Activated T-helper 2 cell treated with anti-CD3 and anti-CD28 coated beads, Interferon-gamma antibody, Interleukin-2, Interleukin-4, amounts not matched to agents 10 μg/mL and 5 μg/mL and 100 μg/mL, durations not matched to agents 14 hours and 24 hours and 36 hours (primary cell): ENCODE results near the gene TMEM132D. TPM values are rescaled to one million over a fixed set of nuclear protein-coding genes. Genes with fewer than 3 reads are reported as not detected.

Experiments used
- DNase-seq: peaks from one replicate; pipeline ENCODE4 v3.0.0; 2021; ENCODE audit warnings: low spot score
- H3K27ac Mint-ChIP-seq: one replicate; pipeline ENCODE4 v1.8.0; 2021; ENCODE audit warnings: mixed read lengths
- H3K27me3 Mint-ChIP-seq: one replicate; pipeline ENCODE4 v1.8.0; 2021; ENCODE audit warnings: low read depth, mixed read lengths
- H3K36me3 Mint-ChIP-seq: one replicate; pipeline ENCODE4 v1.8.0; 2021; ENCODE audit warnings: low read depth, mixed read lengths
- H3K4me1 Mint-ChIP-seq: one replicate; pipeline ENCODE4 v1.8.0; 2021; ENCODE audit warnings: low read depth, mixed read lengths
- H3K4me3 Mint-ChIP-seq: one replicate; pipeline ENCODE4 v1.8.0; 2021; ENCODE audit warnings: low read depth, mild to moderate bottlenecking, moderate library complexity, mixed read lengths
- H3K9me3 Mint-ChIP-seq: one replicate; pipeline ENCODE4 v1.8.0; 2021; ENCODE audit warnings: mixed read lengths
- intact Hi-C: fragments of 100-400 bp; cut with micrococcal nuclease; formaldehyde crosslinking; loops from one replicate; pipeline ENCODE4 v1.15.1; 2023
- total RNA-seq: library from RNA; stranded (reverse); gene quantifications from 2 replicates; pipeline ENCODE4 v1.2.3, GENCODE V29; 2022

Gene TMEM132D
- total RNA-seq, 1 donor from 2014 or later = not detected

GRCh38 chr12:129494260-129494659 lies 409.6 kb downstream of the TMEM132D start:
- DNase-seq = no peak
- no peak overlapping the region for H3K27ac Mint-ChIP-seq
- no peaks in the 10 kb centered on the region for H3K4me1 Mint-ChIP-seq
- no peaks in the 10 kb centered on the region for H3K36me3 Mint-ChIP-seq
- no peak overlapping the region for H3K4me3 Mint-ChIP-seq
- no peaks in the 10 kb centered on the region for H3K27me3 Mint-ChIP-seq
- intact Hi-C loops = no loop called here
- peaks cover 30% of the 10 kb centered on the region for H3K9me3 Mint-ChIP-seq

GRCh38 chr12:129489100-129489676 lies 414.6 kb downstream of the TMEM132D start:
- no peak overlapping the region for H3K4me3 Mint-ChIP-seq
- DNase-seq = no peak
- H3K4me1 Mint-ChIP-seq = no peaks in the 10 kb centered on the region
- H3K27me3 Mint-ChIP-seq = no peaks in the 10 kb centered on the region
- intact Hi-C loops = no loop called here
- H3K27ac Mint-ChIP-seq = no peak overlapping the region
- peaks cover 39% of the 10 kb centered on the region for H3K9me3 Mint-ChIP-seq
- no peaks in the 10 kb centered on the region for H3K36me3 Mint-ChIP-seq

- intact Hi-C loops = no loop called here
- H3K36me3 Mint-ChIP-seq = no peaks in the 10 kb centered on the region
- no peaks in the 10 kb centered on the region for H3K27me3 Mint-ChIP-seq
- peaks cover 30% of the 10 kb centered on the region for H3K9me3 Mint-ChIP-seq
- H3K4me3 Mint-ChIP-seq = no peak overlapping the region
- H3K27ac Mint-ChIP-seq = no peak overlapping the region
- H3K4me1 Mint-ChIP-seq = no peaks in the 10 kb centered on the region
- no peak for DNase-seq
Observed at GRCh38 chr12:129486931-129487330, 416.9 kb downstream of the TMEM132D start.

- no peaks in the 10 kb centered on the region for H3K27me3 Mint-ChIP-seq
- H3K4me1 Mint-ChIP-seq = no peaks in the 10 kb centered on the region
- peaks cover 22% of the 10 kb centered on the region for H3K9me3 Mint-ChIP-seq
- H3K27ac Mint-ChIP-seq = no peak overlapping the region
- intact Hi-C loops = no loop called here
- no peaks in the 10 kb centered on the region for H3K36me3 Mint-ChIP-seq
- no peak overlapping the region for H3K4me3 Mint-ChIP-seq
- DNase-seq = no peak
Observed at GRCh38 chr12:129483111-129483893, 420.5 kb downstream of the TMEM132D start.

GRCh38 chr12:129481921-129482320 lies 421.9 kb downstream of the TMEM132D start:
- Mint-ChIP-seq H3K27ac (no peak overlapping the region), H3K4me1 (no peaks in the 10 kb centered on the region)
- no peak for DNase-seq

GRCh38 chr12:129470196-129470595 lies 433.6 kb downstream of the TMEM132D start:
- H3K4me1 Mint-ChIP-seq = no peaks in the 10 kb centered on the region
- H3K36me3 Mint-ChIP-seq = no peaks in the 10 kb centered on the region
- DNase-seq = no peak
- H3K9me3 Mint-ChIP-seq = peaks cover 25% of the 10 kb centered on the region
- H3K27ac Mint-ChIP-seq = no peak overlapping the region
- intact Hi-C loops = no loop called here
- no peaks in the 10 kb centered on the region for H3K27me3 Mint-ChIP-seq
- H3K4me3 Mint-ChIP-seq = no peak overlapping the region

More at GRCh38 chr12:129481921-129482320, 421.9 kb downstream of the TMEM132D start:
- no peaks in the 10 kb centered on the region for H3K27me3 Mint-ChIP-seq
- peaks cover 18% of the 10 kb centered on the region for H3K9me3 Mint-ChIP-seq
- H3K4me3 Mint-ChIP-seq = no peak overlapping the region
- no peaks in the 10 kb centered on the region for H3K36me3 Mint-ChIP-seq
- intact Hi-C loops = no loop called here

- Mint-ChIP-seq H3K27me3 (no peaks in the 10 kb centered on the region), H3K36me3 (no peaks in the 10 kb centered on the region), H3K9me3 (peaks cover 25% of the 10 kb centered on the region), H3K27ac (no peak overlapping the region), H3K4me1 (no peaks in the 10 kb centered on the region), H3K4me3 (no peak overlapping the region)
- DNase-seq = no peak
- intact Hi-C loops = no loop called here
Observed at GRCh38 chr12:129467726-129468125, 436.1 kb downstream of the TMEM132D start.

GRCh38 chr12:129467289-129467688 lies 436.5 kb downstream of the TMEM132D start:
- H3K4me1 Mint-ChIP-seq = no peaks in the 10 kb centered on the region
- H3K9me3 Mint-ChIP-seq = peaks cover 25% of the 10 kb centered on the region
- no peaks in the 10 kb centered on the region for H3K36me3 Mint-ChIP-seq
- intact Hi-C loops = no loop called here
- DNase-seq = no peak
- H3K27ac Mint-ChIP-seq = no peak overlapping the region
- no peak overlapping the region for H3K4me3 Mint-ChIP-seq
- H3K27me3 Mint-ChIP-seq = no peaks in the 10 kb centered on the region

GRCh38 chr12:129466499-129466898 lies 437.3 kb downstream of the TMEM132D start:
- Mint-ChIP-seq H3K4me1 (no peaks in the 10 kb centered on the region), H3K36me3 (no peaks in the 10 kb centered on the region), H3K27ac (no peak overlapping the region), H3K9me3 (peaks cover 27% of the 10 kb centered on the region), H3K27me3 (no peaks in the 10 kb centered on the region), H3K4me3 (no peak overlapping the region)
- intact Hi-C loops = no loop called here
- DNase-seq = no peak

GRCh38 chr12:129459886-129460285 lies 443.9 kb downstream of the TMEM132D start:
- no peaks in the 10 kb centered on the region for H3K4me1 Mint-ChIP-seq
- no peak for DNase-seq
- H3K27me3 Mint-ChIP-seq = no peaks in the 10 kb centered on the region
- intact Hi-C loops = no loop called here
- no peak overlapping the region for H3K4me3 Mint-ChIP-seq
- H3K27ac Mint-ChIP-seq = no peak overlapping the region
- H3K9me3 Mint-ChIP-seq = peaks cover 37% of the 10 kb centered on the region
- H3K36me3 Mint-ChIP-seq = no peaks in the 10 kb centered on the region

GRCh38 chr12:129446696-129447095 lies 457.1 kb downstream of the TMEM132D start:
- intact Hi-C loops = no loop called here
- no peak overlapping the region for H3K27ac Mint-ChIP-seq
- no peak for DNase-seq
- no peak overlapping the region for H3K4me3 Mint-ChIP-seq
- H3K27me3 Mint-ChIP-seq = no peaks in the 10 kb centered on the region
- H3K9me3 Mint-ChIP-seq = peaks cover 25% of the 10 kb centered on the region
- H3K4me1 Mint-ChIP-seq = no peaks in the 10 kb centered on the region
- no peaks in the 10 kb centered on the region for H3K36me3 Mint-ChIP-seq

GRCh38 chr12:129440278-129440677 lies 463.5 kb downstream of the TMEM132D start:
- H3K9me3 Mint-ChIP-seq = peaks cover 55% of the 10 kb centered on the region
- no peaks in the 10 kb centered on the region for H3K36me3 Mint-ChIP-seq
- H3K27ac Mint-ChIP-seq = no peak overlapping the region
- intact Hi-C loops = no loop called here
- no peak for DNase-seq
- H3K4me3 Mint-ChIP-seq = no peak overlapping the region
- H3K27me3 Mint-ChIP-seq = no peaks in the 10 kb centered on the region
- H3K4me1 Mint-ChIP-seq = no peaks in the 10 kb centered on the region

- H3K36me3 Mint-ChIP-seq = no peaks in the 10 kb centered on the region
- no peak for DNase-seq
- no peaks in the 10 kb centered on the region for H3K27me3 Mint-ChIP-seq
- H3K4me3 Mint-ChIP-seq = no peak overlapping the region
- no peak overlapping the region for H3K27ac Mint-ChIP-seq
- H3K4me1 Mint-ChIP-seq = no peaks in the 10 kb centered on the region
- intact Hi-C loops = no loop called here
- peaks cover 51% of the 10 kb centered on the region for H3K9me3 Mint-ChIP-seq
Observed at GRCh38 chr12:129434790-129435189, 469.0 kb downstream of the TMEM132D start.
